ENCODE measurements around the gene APH1B. TPM values are rescaled to one million over a fixed set of nuclear protein-coding genes. Genes with fewer than 3 reads are reported as not detected.
A peak's percentile ranks its signal among the peaks of the same experiment; 100 is the strongest.

The APH1B gene
- total and polyA plus RNA-seq, 2 of the 4 experiments (the other 2 are of a cell fraction) = 7.0 to 7.7 TPM

- no peak for TF ChIP-seq MXI1 (IDR thresholded peaks at IDR 0.05; ENCODE audit: borderline replicate concordance, low read depth, low read length)
These were observed 52.4 kb downstream of the APH1B start (continued) for GRCh38 chr15:63329567-63330350.

GRCh38 chr15:63330926-63331325 is 53.5 kb downstream of the APH1B start:
- Histone ChIP-seq H3K18ac (ENCODE audit: low read depth, low read length) (no peak overlapping the region), H3K4me1 (ENCODE audit: control insufficient read depth, insufficient read depth, low read length) (peaks cover 16% of the 10 kb centered on the region), H3K56ac (ENCODE audit: extremely low read depth, insufficient read depth, low read length) (no peak overlapping the region), H2BK120ac (ENCODE audit: low read depth, low read length) (no peak overlapping the region), H3K9me3 (ENCODE audit: control insufficient read depth, insufficient read depth, low read length) (no peaks in the 10 kb centered on the region), H3K79me1 (ENCODE audit: low read depth in 1 of 2, low read length in 2 of 2) (no peaks in the 10 kb centered on the region), H3K4me2 (ENCODE audit: low read depth, low read length) (no peak overlapping the region), H3K36me3 (ENCODE audit: control insufficient read depth, insufficient read depth, low read length) (no peaks in the 10 kb centered on the region), H3K4me3 (ENCODE audit: insufficient read depth, low read depth, low read length) (no peak overlapping the region), H2BK20ac (ENCODE audit: low read depth, low read length) (peak overlapping the region; percentile 31), H4K8ac (ENCODE audit: low read depth in 2 of 2, low read length in 2 of 2) (no peak overlapping the region), H4K5ac (ENCODE audit: low read depth, low read length) (no peak overlapping the region), H2AFZ (replicated peaks; ENCODE audit: low read length, poor library complexity) (no peak overlapping the region), H2AK9ac (replicated peaks; ENCODE audit: low read depth, low read length, poor library complexity) (no peak overlapping the region), H2BK15ac (ENCODE audit: low read depth, low read length) (no peak overlapping the region), H3K14ac (replicated peaks; ENCODE audit: low read depth, low read length) (peak overlapping the region; percentile 66; the same call in 1 of the 2 replicates), H2AK5ac (ENCODE audit: low read depth, low read length) (peak overlapping the region; percentile 23; the same call in 1 of the 2 replicates), H3K27ac (ENCODE audit: insufficient read depth, low read length) (no peak overlapping the region), H3K9me1 (ENCODE audit: insufficient read depth, low read length) (peaks cover 12% of the 10 kb centered on the region; the same call in 1 of the 2 replicates), H3K23ac (ENCODE audit: low read depth, low read length) (no peak overlapping the region), H4K20me1 (ENCODE audit: insufficient read depth, low read length) (no peaks in the 10 kb centered on the region), H4K91ac (ENCODE audit: insufficient read depth, low read depth, low read length) (no peak overlapping the region), H3K4ac (ENCODE audit: low read depth, low read length) (no peak overlapping the region; the same call in 1 of the 2 replicates), H3K27me3 (ENCODE audit: control insufficient read depth, insufficient read depth, low read length) (no peaks in the 10 kb centered on the region), H2BK5ac (ENCODE audit: low read depth, low read length, poor library complexity, severe bottlenecking) (no peak overlapping the region), H3K9ac (ENCODE audit: low read depth, low read length) (no peak overlapping the region)
- intact Hi-C loops (cut with micrococcal nuclease) (no loop called here), dilution Hi-C loops (cut with HindIII; ENCODE audit: low sequenced_read_pairs, unreplicated experiment) (no loop called here), in situ Hi-C loops (cut with MboI; ENCODE audit: low sequenced_read_pairs) (no loop called here)
- no TSS peak for BruUV-seq (replicated peaks)
- ATAC-seq (ENCODE audit: low read depth) (no peak), DNase-seq (no peak)
- ChIA-PET CTCF (no interaction called here), POLR2A (ENCODE audit: unreplicated experiment) (no interaction called here)
- 94% methylated on average over 5 of the region's 10 CpGs; no CpG with 5 or more reads in 1 of the 2 experiments for WGBS, 2 experiments (ENCODE audit: extremely low coverage in 2 of 2, insufficient read length in 1 of 2)
- TF ChIP-seq RCOR1 (IDR thresholded peaks at IDR 0.05; ENCODE audit: insufficient replicate concordance, low read length) (no peak), NFE2L2 (IDR thresholded peaks at IDR 0.05; ENCODE audit: low read depth, low read length) (no peak), RAD21 (IDR thresholded peaks at IDR 0.05; ENCODE audit: low read length) (no peak), CHD1 (IDR thresholded peaks at IDR 0.05; ENCODE audit: low read depth, low read length) (no peak), ELK1 (IDR thresholded peaks at IDR 0.05; ENCODE audit: borderline replicate concordance, low read depth, low read length) (no peak), CTCF (conservative IDR thresholded peaks at IDR 0.05; ENCODE audit: low read depth, low read length) (no peak), BHLHE40 (IDR thresholded peaks at IDR 0.05; ENCODE audit: low read depth, low read length) (no peak), POLR2A (IDR thresholded peaks at IDR 0.05; ENCODE audit: low read depth, low read length) (no peak), RFX5 (IDR thresholded peaks at IDR 0.05; ENCODE audit: low read depth, low read length) (no peak), MAFK (IDR thresholded peaks at IDR 0.05; ENCODE audit: low read depth, low read length) (no peak), USF2 (IDR thresholded peaks at IDR 0.05; ENCODE audit: low read depth, low read length) (no peak), MXI1 (IDR thresholded peaks at IDR 0.05; ENCODE audit: borderline replicate concordance, low read depth, low read length) (no peak), CEBPB (IDR thresholded peaks at IDR 0.05; ENCODE audit: low read depth, low read length) (no peak)

Data from IMR-90 (cell line).